ENCODE results near the gene PSMB2. TPM values are rescaled to one million over a fixed set of nuclear protein-coding genes. Genes with fewer than 3 reads are reported as not detected.

The PSMB2 gene
- total RNA-seq, 1 donor from 2014 or later = 70.7 TPM

GRCh38 chr1:35666916-35667315 is 25.6 kb upstream of the PSMB2 start:
- DNase-seq (ENCODE audit: extremely low spot score, unreplicated experiment) = no peak
- H3K36me3 Mint-ChIP-seq (ENCODE audit: unreplicated experiment) = no peaks in the 10 kb centered on the region
- no peak overlapping the region for H3K27ac Mint-ChIP-seq (ENCODE audit: unreplicated experiment)
- peaks cover 47% of the 10 kb centered on the region for H3K27me3 Mint-ChIP-seq (ENCODE audit: unreplicated experiment)
- no peaks in the 10 kb centered on the region for H3K9me3 Mint-ChIP-seq (ENCODE audit: unreplicated experiment)
- H3K4me1 Mint-ChIP-seq (ENCODE audit: unreplicated experiment) = no peaks in the 10 kb centered on the region
- no peak for TF ChIP-seq CTCF (IDR thresholded peaks at IDR 0.05)
- no peak overlapping the region for H3K4me3 Mint-ChIP-seq (ENCODE audit: unreplicated experiment)

- no peaks in the 10 kb centered on the region for H3K36me3 Mint-ChIP-seq (ENCODE audit: unreplicated experiment)
- no peak overlapping the region for H3K4me3 Mint-ChIP-seq (ENCODE audit: unreplicated experiment)
- DNase-seq (ENCODE audit: extremely low spot score, unreplicated experiment) = no peak
These were observed 24.9 kb upstream of the PSMB2 start for GRCh38 chr1:35666216-35666615.

GRCh38 chr1:35663434-35663833 is 22.1 kb upstream of the PSMB2 start:
- no peak overlapping the region for H3K4me3 Mint-ChIP-seq (ENCODE audit: unreplicated experiment)
- H3K36me3 Mint-ChIP-seq (ENCODE audit: unreplicated experiment) = no peaks in the 10 kb centered on the region
- no peaks in the 10 kb centered on the region for H3K4me1 Mint-ChIP-seq (ENCODE audit: unreplicated experiment)
- TF ChIP-seq CTCF (IDR thresholded peaks at IDR 0.05) = no peak
- H3K9me3 Mint-ChIP-seq (ENCODE audit: unreplicated experiment) = no peaks in the 10 kb centered on the region
- peaks cover 35% of the 10 kb centered on the region for H3K27me3 Mint-ChIP-seq (ENCODE audit: unreplicated experiment)
- no peak for DNase-seq (ENCODE audit: extremely low spot score, unreplicated experiment)
- no peak overlapping the region for H3K27ac Mint-ChIP-seq (ENCODE audit: unreplicated experiment)

More at GRCh38 chr1:35666216-35666615, 24.9 kb upstream of the PSMB2 start:
- no peaks in the 10 kb centered on the region for H3K9me3 Mint-ChIP-seq (ENCODE audit: unreplicated experiment)
- no peak overlapping the region for H3K27ac Mint-ChIP-seq (ENCODE audit: unreplicated experiment)
- peaks cover 42% of the 10 kb centered on the region for H3K27me3 Mint-ChIP-seq (ENCODE audit: unreplicated experiment)
- no peak for TF ChIP-seq CTCF (IDR thresholded peaks at IDR 0.05)
- H3K4me1 Mint-ChIP-seq (ENCODE audit: unreplicated experiment) = no peaks in the 10 kb centered on the region

GRCh38 chr1:35661474-35661795 is 20.1 kb upstream of the PSMB2 start:
- Mint-ChIP-seq H3K36me3 (ENCODE audit: unreplicated experiment) (no peaks in the 10 kb centered on the region), H3K4me1 (ENCODE audit: unreplicated experiment) (no peaks in the 10 kb centered on the region), H3K9me3 (ENCODE audit: unreplicated experiment) (no peaks in the 10 kb centered on the region), H3K27ac (ENCODE audit: unreplicated experiment) (no peak overlapping the region), H3K4me3 (ENCODE audit: unreplicated experiment) (no peak overlapping the region), H3K27me3 (ENCODE audit: unreplicated experiment) (peaks cover 20% of the 10 kb centered on the region)
- no peak for DNase-seq (ENCODE audit: extremely low spot score, unreplicated experiment)
- TF ChIP-seq CTCF (IDR thresholded peaks at IDR 0.05) = no peak

GRCh38 chr1:35660581-35661473 is 19.5 kb upstream of the PSMB2 start:
- Mint-ChIP-seq H3K9me3 (ENCODE audit: unreplicated experiment) (no peaks in the 10 kb centered on the region), H3K27ac (ENCODE audit: unreplicated experiment) (no peak overlapping the region), H3K36me3 (ENCODE audit: unreplicated experiment) (no peaks in the 10 kb centered on the region), H3K4me3 (ENCODE audit: unreplicated experiment) (no peak overlapping the region), H3K27me3 (ENCODE audit: unreplicated experiment) (peaks cover 15% of the 10 kb centered on the region), H3K4me1 (ENCODE audit: unreplicated experiment) (peaks cover 2% of the 10 kb centered on the region)
- no peak for TF ChIP-seq CTCF (IDR thresholded peaks at IDR 0.05)
- DNase-seq (ENCODE audit: extremely low spot score, unreplicated experiment) = no peak
